Measurements from ENCODE around the gene LECT2.

DNA sequence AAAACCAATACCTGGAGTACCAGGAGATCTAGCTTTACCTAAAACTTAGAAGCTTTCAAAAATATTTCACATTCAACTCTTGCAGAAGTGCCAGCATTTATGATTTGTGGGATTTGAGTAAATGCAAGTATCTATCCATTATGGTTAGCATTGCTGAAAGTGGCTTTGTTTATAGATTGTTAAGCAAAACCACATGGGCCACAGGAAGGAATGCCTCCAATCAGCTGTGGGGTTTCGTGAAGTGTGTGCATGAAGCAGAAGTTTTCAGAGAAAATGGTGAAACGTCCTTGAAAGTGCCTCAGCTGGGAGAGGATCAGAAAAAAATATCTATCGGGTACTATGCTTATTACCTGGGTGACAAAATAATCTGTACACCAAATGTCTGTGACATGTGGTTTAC, 4.2 kb downstream of the LECT2 start:
- TF ChIP-seq, protein P1, sequence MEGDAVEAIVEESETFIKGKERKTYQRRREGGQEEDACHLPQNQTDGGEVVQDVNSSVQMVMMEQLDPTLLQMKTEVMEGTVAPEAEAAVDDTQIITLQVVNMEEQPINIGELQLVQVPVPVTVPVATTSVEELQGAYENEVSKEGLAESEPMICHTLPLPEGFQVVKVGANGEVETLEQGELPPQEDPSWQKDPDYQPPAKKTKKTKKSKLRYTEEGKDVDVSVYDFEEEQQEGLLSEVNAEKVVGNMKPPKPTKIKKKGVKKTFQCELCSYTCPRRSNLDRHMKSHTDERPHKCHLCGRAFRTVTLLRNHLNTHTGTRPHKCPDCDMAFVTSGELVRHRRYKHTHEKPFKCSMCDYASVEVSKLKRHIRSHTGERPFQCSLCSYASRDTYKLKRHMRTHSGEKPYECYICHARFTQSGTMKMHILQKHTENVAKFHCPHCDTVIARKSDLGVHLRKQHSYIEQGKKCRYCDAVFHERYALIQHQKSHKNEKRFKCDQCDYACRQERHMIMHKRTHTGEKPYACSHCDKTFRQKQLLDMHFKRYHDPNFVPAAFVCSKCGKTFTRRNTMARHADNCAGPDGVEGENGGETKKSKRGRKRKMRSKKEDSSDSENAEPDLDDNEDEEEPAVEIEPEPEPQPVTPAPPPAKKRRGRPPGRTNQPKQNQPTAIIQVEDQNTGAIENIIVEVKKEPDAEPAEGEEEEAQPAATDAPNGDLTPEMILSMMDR (IDR thresholded peaks at IDR 0.05): no peak
- no peak for TF ChIP-seq POLR2A (IDR thresholded peaks at IDR 0.05)
